ENCODE measurements around the gene ATOSB.

The ATOSB gene

GRCh38 chr9:35135988-35136387 lies 20.3 kb upstream of the ATOSB start:
- no peak for DNase-seq (ENCODE audit: low read depth)
- TF ChIP-seq CTCF (IDR thresholded peaks at IDR 0.05; ENCODE audit: control insufficient read depth, extremely low read depth, insufficient read depth): no peak
- no peak overlapping the region for H3K4me3 ChIP-seq (ENCODE audit: low read depth, low read length)

- no peak for TF ChIP-seq CTCF (IDR thresholded peaks at IDR 0.05; ENCODE audit: control insufficient read depth, extremely low read depth, insufficient read depth)
- H3K4me3 ChIP-seq (ENCODE audit: low read depth, low read length): no peak overlapping the region
- DNase-seq (ENCODE audit: low read depth): no peak
These were observed 19.3 kb upstream of the ATOSB start for GRCh38 chr9:35134920-35135319.

DNA sequence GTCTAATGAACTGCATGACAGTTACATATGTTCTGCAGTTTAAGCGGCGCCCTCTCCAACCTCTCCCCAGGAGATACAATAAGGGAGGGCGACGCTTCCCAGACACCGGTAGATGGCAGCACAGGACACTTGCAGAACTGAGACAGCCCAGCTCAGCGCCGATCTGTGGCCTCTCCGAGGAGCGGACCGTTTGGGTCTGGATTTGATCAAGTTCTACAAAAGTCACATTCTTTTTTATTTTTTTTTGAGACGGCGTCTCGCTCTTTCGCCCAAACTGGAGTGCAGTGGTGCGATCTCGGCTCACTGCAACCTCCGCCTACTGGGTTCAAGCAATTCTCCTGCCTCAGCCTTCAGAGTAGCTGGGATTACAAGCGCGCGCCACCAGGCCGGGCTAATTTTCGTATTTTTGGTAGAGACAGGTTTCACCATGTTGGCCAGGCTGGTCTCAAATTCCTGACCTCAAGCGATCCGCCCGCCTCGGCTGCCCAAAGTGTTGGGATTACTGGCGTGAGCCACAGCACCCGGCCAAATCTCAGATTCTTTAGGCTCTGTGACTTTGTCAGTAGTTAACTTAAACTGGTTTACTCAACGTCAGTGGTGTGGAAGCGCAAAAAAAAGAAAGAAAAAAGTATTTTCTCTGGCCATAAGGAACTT lies 1.4 kb upstream of the ATOSB start:
- TF ChIP-seq CTCF (IDR thresholded peaks at IDR 0.05; ENCODE audit: control insufficient read depth, extremely low read depth, insufficient read depth): peak; percentile 96

DNA sequence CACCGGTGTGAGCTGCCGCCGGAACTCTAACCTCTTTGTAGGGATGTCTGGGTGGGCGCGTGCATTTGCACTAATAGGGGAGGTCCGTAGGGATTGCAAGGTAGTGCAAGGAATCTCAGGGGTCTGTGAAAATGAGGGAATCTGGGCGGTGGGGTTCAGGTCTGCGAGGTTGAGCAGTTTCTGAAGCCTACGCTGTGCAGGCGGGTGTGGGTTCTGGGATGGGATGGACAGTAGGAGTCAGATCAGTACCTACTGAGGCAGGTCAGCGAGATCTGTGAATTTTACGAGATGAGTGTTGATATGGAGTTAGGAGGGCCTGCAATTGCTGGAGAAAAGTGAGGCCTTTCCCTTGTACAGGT lies 856 bp upstream of the ATOSB start:
- no peak for DNase-seq (ENCODE audit: low read depth)
- H3K4me3 ChIP-seq (ENCODE audit: low read depth, low read length): peak overlapping the region; percentile 87
- no peak for TF ChIP-seq CTCF (IDR thresholded peaks at IDR 0.05; ENCODE audit: control insufficient read depth, extremely low read depth, insufficient read depth)

More for the DNA sequence above, 1.4 kb upstream of the ATOSB start:
- DNase-seq (ENCODE audit: low read depth): peak; percentile 80
- peak overlapping the region; percentile 87 for H3K4me3 ChIP-seq (ENCODE audit: low read depth, low read length)

- DNase-seq (ENCODE audit: low read depth): no peak
- no peak for TF ChIP-seq CTCF (IDR thresholded peaks at IDR 0.05; ENCODE audit: control insufficient read depth, extremely low read depth, insufficient read depth)
These were observed 628 bp downstream of the ATOSB start for GRCh38 chr9:35114840-35115628.

GRCh38 chr9:35114113-35114839 lies 1.4 kb downstream of the ATOSB start:
- no peak for TF ChIP-seq CTCF (IDR thresholded peaks at IDR 0.05; ENCODE audit: control insufficient read depth, extremely low read depth, insufficient read depth)
- no peak for DNase-seq (ENCODE audit: low read depth)

More at GRCh38 chr9:35114840-35115628, 628 bp downstream of the ATOSB start:
- peak overlapping the region; percentile 87 for H3K4me3 ChIP-seq (ENCODE audit: low read depth, low read length)

More at GRCh38 chr9:35114113-35114839, 1.4 kb downstream of the ATOSB start:
- peak overlapping the region; percentile 87 for H3K4me3 ChIP-seq (ENCODE audit: low read depth, low read length)

Measured in LNCaP clone FGC (cell line).